HCT116 (cell line): Measurements from ENCODE around the gene LRCH1. TPM values are rescaled to one million over a fixed set of nuclear protein-coding genes. Genes with fewer than 3 reads are reported as not detected.

Source experiments
- ATAC-seq: fragments of 200-7000 bp; cut with Tn5 transposase; 2 replicates; pipeline ENCODE4 v1.9.1; 2020; ENCODE audit warnings: mild to moderate bottlenecking, moderate library complexity
- BruUV-seq: library from RNA; stranded (reverse); fragments of 400-500 nt; replicated peaks from 2 replicates; lab custom pipeline; 2021; lab: Mats Ljungman, UMichigan
- CTCF ChIA-PET: fragments of 300-600 bp; sonication (Branson Sonifier 250); formaldehyde crosslinking; loops from one replicate; lab custom pipeline; 2021; ENCODE audit warnings: antibody characterized with exemption; lab: Charles Lee
- POLR2A ChIA-PET: fragments of 300-600, 350-600 bp; sonication (Branson Sonifier 250); formaldehyde crosslinking; loops from one replicate; lab custom pipeline; 2021; ENCODE audit warnings: antibody characterized with exemption; lab: Charles Lee
- RAD21 ChIA-PET, 2 experiments: fragments of 300-600 bp; sonication (Branson Sonifier 250); formaldehyde crosslinking; loops; one replicate each; lab custom pipeline; 2023; ENCODE audit warnings: low total read pairs in 2 of 2; ENCODE audit not compliant: uncharacterized antibody in 2 of 2, unreplicated experiment in 2 of 2, low non-redundant PET in 1 of 2; lab: Charles Lee
- DNase-seq: peaks from one replicate; pipeline ENCODE4 v3.0.0-alpha.2; 2010; ENCODE audit warnings: low read depth, low spot score
- H2AFZ ChIP-seq: fragments of 200-600 bp; shearing (Covaris generic), sonication (generic); 2 replicates; pipeline ENCODE4 v1.6.1; 2017; ENCODE audit warnings: low read depth, mixed run types, mixed read lengths, antibody characterized with exemption, low read length; ENCODE audit not compliant: poor library complexity, severe bottlenecking
- H3K27ac ChIP-seq: 2 replicates; pipeline ENCODE4 v1.5.1; 2012; ENCODE audit warnings: low read depth, low read length
- H3K27me3 ChIP-seq: fragments of 200-600 bp; sonication (generic); 2 replicates; pipeline ENCODE4 v1.6.1; 2016; ENCODE audit warnings: mixed run types, low read length, mixed read lengths; ENCODE audit not compliant: insufficient read depth
- H3K36me3 ChIP-seq, 2 experiments: fragments of 200-500 bp in 1 of 2; fragments of 200-600 bp in 1 of 2; sonication (Bioruptor generic) in 1 of 2; sonication (generic) in 1 of 2; 2 replicates each; pipeline versions ENCODE4 v1.5.1 to v1.6.1; 2014 to 2016; ENCODE audit warnings: low read length in 2 of 2, inconsistent platforms in 1 of 2, mixed read lengths in 1 of 2, mixed run types in 1 of 2; ENCODE audit not compliant: insufficient read depth in 2 of 2, control insufficient read depth in 1 of 2
- H3K4me1 ChIP-seq, 2 experiments: fragments of 200-600 bp in 1 of 2; sonication (generic) in 1 of 2; 2 replicates each; pipeline versions ENCODE4 v1.5.1 to v1.6.1; 2012 to 2017; ENCODE audit warnings: low read length in 2 of 2, inconsistent platforms in 1 of 2, mild to moderate bottlenecking in 1 of 2, mixed read lengths in 1 of 2, mixed run types in 1 of 2, moderate library complexity in 1 of 2; ENCODE audit not compliant: insufficient read depth in 2 of 2, control insufficient read depth in 1 of 2
- H3K4me2 ChIP-seq: fragments of 200-600 bp; sonication (generic); 2 replicates; pipeline ENCODE4 v1.6.1; 2017; ENCODE audit warnings: mixed run types, low read length, mixed read lengths
- H3K4me3 ChIP-seq, 2 experiments: fragments of 200-600 bp in 1 of 2; sonication (generic) in 1 of 2; replicated peaks in 1 of 2; 2 replicates each; pipeline ENCODE4 v1.5.1; 2011 to 2016; ENCODE audit warnings: low read length in 2 of 2, control low read depth in 1 of 2, low read depth in 1 of 2, mild to moderate bottlenecking in 1 of 2, mixed read lengths in 1 of 2, mixed run types in 1 of 2
- H3K79me2 ChIP-seq: fragments of 200-600 bp; sonication (generic); 2 replicates; pipeline ENCODE4 v1.6.1; 2017; ENCODE audit warnings: mild to moderate bottlenecking, mixed run types, low read length, moderate library complexity, mixed read lengths; ENCODE audit not compliant: insufficient read depth
- H3K9ac ChIP-seq: fragments of 200-600 bp; sonication (generic); 2 replicates; pipeline ENCODE4 v1.6.1; 2016; ENCODE audit warnings: low read length, mixed read lengths
- H3K9me2 ChIP-seq: fragments of 200-600 bp; sonication (generic), shearing (Covaris generic); 2 replicates; pipeline ENCODE4 v1.6.1; 2017; ENCODE audit warnings: mixed run types, mild to moderate bottlenecking, moderate library complexity; ENCODE audit not compliant: insufficient read depth
- H3K9me3 ChIP-seq, 2 experiments: fragments of 200-500 bp in 1 of 2; fragments of 200-600 bp in 1 of 2; sonication (Bioruptor generic) in 1 of 2; sonication (generic) in 1 of 2; 2 replicates each; pipeline ENCODE4 v1.6.1; 2014 to 2017; ENCODE audit warnings: low read length in 2 of 2, mixed read lengths in 2 of 2, inconsistent platforms in 1 of 2, low read depth in 1 of 2, mild to moderate bottlenecking in 1 of 2, mixed run types in 1 of 2, moderate library complexity in 1 of 2; ENCODE audit not compliant: control insufficient read depth in 1 of 2, insufficient read depth in 1 of 2
- H4K20me1 ChIP-seq: fragments of 200-600 bp; sonication (generic), shearing (Covaris generic); 2 replicates; pipeline ENCODE4 v1.6.1; 2017; ENCODE audit warnings: mixed run types, mild to moderate bottlenecking, moderate library complexity; ENCODE audit not compliant: insufficient read depth
- EGR1 ChIP-seq: IDR thresholded peaks from 2 replicates; pipeline ENCODE4 v1.6.1; 2012; ENCODE audit warnings: low read depth
- EZH2phosphoT487 ChIP-seq: fragments of 200-600 bp; IDR thresholded peaks from 2 replicates; pipeline ENCODE4 v1.6.1; 2018; ENCODE audit warnings: antibody characterized with exemption, borderline replicate concordance
- JUND ChIP-seq: IDR thresholded peaks from 2 replicates; pipeline ENCODE4 v1.6.1; 2012
- POLR2A ChIP-seq: IDR thresholded peaks from 2 replicates; pipeline ENCODE4 v1.7.0; 2011; ENCODE audit warnings: borderline replicate concordance; ENCODE audit not compliant: insufficient read depth, insufficient read length; ENCODE audit errors: extremely low read depth
- POLR2AphosphoS5 ChIP-seq: IDR thresholded peaks from 2 replicates; pipeline ENCODE4 v1.6.1; 2011; ENCODE audit warnings: mild to moderate bottlenecking, low read depth, low read length, moderate library complexity
- RAD21 ChIP-seq: IDR thresholded peaks from 2 replicates; pipeline ENCODE4 v1.6.1; 2012; ENCODE audit warnings: low read depth, mild to moderate bottlenecking
- SP1 ChIP-seq: IDR thresholded peaks from 2 replicates; pipeline ENCODE4 v1.6.1; 2012; ENCODE audit warnings: low read depth
- TCF7L2 ChIP-seq: IDR thresholded peaks from 2 replicates; pipeline ENCODE4 v1.7.0; 2011; ENCODE audit warnings: borderline replicate concordance, inconsistent platforms; ENCODE audit not compliant: insufficient read depth, insufficient read length; ENCODE audit errors: extremely low read depth
- YY1 ChIP-seq: IDR thresholded peaks from 2 replicates; pipeline ENCODE4 v1.6.1; 2011; ENCODE audit warnings: low read length, low read depth, moderate library complexity, mild to moderate bottlenecking; ENCODE audit not compliant: insufficient replicate concordance; ENCODE audit errors: extremely low read depth
- ZFX ChIP-seq: fragments of 450-650 bp; IDR thresholded peaks from 2 replicates; pipeline ENCODE4 v1.6.1; 2017
- intact Hi-C: fragments of 100-400 bp; cut with micrococcal nuclease; formaldehyde crosslinking; loops from 2 replicates; pipeline ENCODE4 v1.10.0; 2022
- total RNA-seq: library from RNA; stranded (reverse); gene quantifications from one replicate; pipeline ENCODE4 v1.2.1, GENCODE V29; 2021; ENCODE audit not compliant: unreplicated experiment
- TF ChIP-seq, protein P1 (sequence below): IDR thresholded peaks from 2 replicates; pipeline ENCODE4 v1.6.1; 2011; ENCODE audit warnings: mild to moderate bottlenecking, low read length, moderate library complexity; ENCODE audit not compliant: insufficient replicate concordance; ENCODE audit errors: extremely low read depth

LRCH1 gene
- total RNA-seq, 1 experiment from 2014 or later = 15.6 TPM

DNA sequence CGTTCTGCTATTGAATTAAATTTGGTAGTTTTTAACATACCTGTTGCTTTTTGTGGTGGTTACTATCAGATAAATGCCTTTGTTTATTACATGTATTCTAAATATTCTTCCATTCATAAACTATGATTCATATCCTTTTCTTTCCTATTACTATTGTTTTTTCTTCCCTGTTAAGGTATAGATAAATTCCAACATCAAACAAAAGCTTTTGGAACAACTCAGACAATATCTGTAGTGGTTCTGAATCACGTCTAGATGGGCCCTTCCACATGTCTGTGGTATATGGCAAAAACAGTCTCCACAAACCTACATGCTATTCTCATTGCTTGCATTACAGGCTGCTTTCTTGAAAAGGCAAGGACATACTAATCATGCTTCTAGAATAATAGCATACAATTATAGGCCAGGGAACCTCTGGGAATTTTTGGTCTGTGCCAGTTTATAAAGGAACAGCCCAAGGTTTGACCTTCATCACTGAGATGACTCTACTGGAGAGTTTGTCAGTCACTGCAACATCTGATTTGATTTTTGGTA is 6.4 kb downstream of the LRCH1 start:
- Histone ChIP-seq H3K9ac (no peak overlapping the region), H3K9me2 (no peaks in the 10 kb centered on the region), H2AFZ (no peak overlapping the region), H3K79me2 (peaks cover 98% of the 10 kb centered on the region), H3K27ac (no peak overlapping the region), H4K20me1 (0 out of 2 replicates have a peak, but pooled peaks cover 3% of the 10 kb centered on the region), H3K9me3 (no peaks in the 10 kb centered on the region), H3K4me1 (peaks cover 0 to 7% of the 10 kb centered on the region in 2 experiments; a peak in 1 of 4 replicates), H3K4me2 (no peak overlapping the region), H3K36me3 (no peaks in the 10 kb centered on the region), H3K27me3 (no peaks in the 10 kb centered on the region), H3K4me3 (no peak overlapping the region)
- TF ChIP-seq TCF7L2 (no peak), RAD21 (no peak), SP1 (no peak), POLR2A (no peak), JUND (no peak), POLR2AphosphoS5 (no peak), EZH2phosphoT487 (no peak), YY1 (no peak), EGR1 (no peak), ZFX (no peak)
- TF ChIP-seq, protein P1, sequence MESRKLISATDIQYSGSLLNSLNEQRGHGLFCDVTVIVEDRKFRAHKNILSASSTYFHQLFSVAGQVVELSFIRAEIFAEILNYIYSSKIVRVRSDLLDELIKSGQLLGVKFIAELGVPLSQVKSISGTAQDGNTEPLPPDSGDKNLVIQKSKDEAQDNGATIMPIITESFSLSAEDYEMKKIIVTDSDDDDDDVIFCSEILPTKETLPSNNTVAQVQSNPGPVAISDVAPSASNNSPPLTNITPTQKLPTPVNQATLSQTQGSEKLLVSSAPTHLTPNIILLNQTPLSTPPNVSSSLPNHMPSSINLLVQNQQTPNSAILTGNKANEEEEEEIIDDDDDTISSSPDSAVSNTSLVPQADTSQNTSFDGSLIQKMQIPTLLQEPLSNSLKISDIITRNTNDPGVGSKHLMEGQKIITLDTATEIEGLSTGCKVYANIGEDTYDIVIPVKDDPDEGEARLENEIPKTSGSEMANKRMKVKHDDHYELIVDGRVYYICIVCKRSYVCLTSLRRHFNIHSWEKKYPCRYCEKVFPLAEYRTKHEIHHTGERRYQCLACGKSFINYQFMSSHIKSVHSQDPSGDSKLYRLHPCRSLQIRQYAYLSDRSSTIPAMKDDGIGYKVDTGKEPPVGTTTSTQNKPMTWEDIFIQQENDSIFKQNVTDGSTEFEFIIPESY = no peak
- no peak for ATAC-seq
- POLR2A ChIA-PET = no interaction called here
- no TSS peak for BruUV-seq
- intact Hi-C loops = no loop called here
- no peak for DNase-seq
- RAD21 ChIA-PET = no interaction called here
- CTCF ChIA-PET = no interaction called here
